ENCODE results near the gene SMIM35.

DNA sequence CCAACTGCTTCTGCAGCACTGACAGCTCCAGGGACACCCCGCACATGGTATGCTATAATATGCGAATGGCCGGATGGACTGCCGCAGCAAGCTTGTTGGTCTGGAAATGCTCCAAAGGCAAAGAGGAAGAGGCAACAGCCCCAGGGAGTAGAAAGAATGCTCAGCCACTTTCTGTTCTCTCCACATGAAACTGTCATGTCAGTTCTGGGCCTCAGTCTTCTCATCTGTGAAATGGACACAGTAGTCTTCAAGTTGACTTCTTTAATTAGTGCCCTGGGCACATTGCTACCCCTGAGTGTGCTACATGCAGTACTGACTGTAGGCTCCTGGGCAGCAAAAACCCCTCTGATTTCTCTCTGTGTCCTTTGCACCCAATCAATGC is 80.6 kb downstream of the SMIM35 start:
- TF ChIP-seq POLR2A (IDR thresholded peaks at IDR 0.05; ENCODE audit: low read length) = no peak
- TF ChIP-seq GATA1 (IDR thresholded peaks at IDR 0.05; ENCODE audit: low read depth, low read length) = no peak

All from erythroblast (primary cell).